Right hindlimb (tissue), 1 donor: ENCODE measurements around the gene TSPAN9.

ENCODE experiments used
- DNase-seq: peaks from one replicate; pipeline ENCODE4 v3.0.0-alpha.2; 2018

Gene TSPAN9

DNA sequence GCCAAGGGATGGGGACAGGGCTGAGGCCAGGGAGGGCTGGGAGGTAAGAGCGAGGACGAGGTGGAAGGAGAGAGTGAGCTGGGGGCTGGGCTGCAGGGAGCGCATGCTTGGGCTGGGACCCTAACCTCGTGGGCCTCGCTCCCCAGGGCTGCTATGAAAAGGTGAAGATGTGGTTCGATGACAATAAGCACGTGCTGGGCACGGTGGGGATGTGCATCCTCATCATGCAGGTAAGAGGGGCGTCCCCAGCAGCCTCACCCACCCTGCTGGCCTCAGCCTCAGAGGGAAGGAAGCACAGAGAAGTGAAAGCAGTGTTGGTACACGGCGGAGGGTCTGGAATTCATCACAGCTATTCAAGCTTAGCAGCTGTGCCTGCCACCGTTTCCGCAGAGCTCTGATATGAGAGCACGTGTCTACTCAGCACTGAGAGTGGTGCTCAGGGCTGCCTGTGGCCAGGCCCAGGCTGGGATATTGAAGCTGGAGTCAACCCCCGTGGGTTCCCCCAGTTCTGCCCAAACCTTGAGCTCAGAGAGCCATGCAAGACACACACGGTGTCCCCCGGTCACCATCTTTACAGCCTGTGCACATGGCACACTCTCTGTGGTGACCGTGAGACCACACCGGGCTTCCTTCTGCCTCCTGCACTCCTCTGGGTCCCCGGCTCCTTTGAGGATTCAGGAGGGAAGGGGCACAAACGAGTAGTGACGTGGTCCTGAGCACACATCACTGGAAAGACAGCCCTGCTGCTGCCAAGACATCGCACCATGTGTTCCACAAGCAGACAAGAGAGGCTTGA lies 204.6 kb downstream of the TSPAN9 start:
- DNase-seq: no peak

DNA sequence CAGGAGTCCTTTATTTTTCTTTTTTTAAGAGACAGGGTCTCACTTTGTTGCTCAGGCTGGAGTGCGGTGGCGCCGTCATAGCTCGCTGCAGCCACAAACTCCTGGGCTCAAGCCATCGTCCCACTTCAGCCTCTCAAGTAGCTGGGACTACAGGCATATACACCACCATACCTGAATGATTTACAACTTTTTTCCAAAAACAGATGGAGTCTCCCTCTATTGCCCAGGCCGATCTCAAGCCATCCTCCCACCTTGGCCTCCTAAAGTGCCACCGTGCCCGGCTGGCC lies 205.1 kb downstream of the TSPAN9 start:
- DNase-seq: no peak

DNA sequence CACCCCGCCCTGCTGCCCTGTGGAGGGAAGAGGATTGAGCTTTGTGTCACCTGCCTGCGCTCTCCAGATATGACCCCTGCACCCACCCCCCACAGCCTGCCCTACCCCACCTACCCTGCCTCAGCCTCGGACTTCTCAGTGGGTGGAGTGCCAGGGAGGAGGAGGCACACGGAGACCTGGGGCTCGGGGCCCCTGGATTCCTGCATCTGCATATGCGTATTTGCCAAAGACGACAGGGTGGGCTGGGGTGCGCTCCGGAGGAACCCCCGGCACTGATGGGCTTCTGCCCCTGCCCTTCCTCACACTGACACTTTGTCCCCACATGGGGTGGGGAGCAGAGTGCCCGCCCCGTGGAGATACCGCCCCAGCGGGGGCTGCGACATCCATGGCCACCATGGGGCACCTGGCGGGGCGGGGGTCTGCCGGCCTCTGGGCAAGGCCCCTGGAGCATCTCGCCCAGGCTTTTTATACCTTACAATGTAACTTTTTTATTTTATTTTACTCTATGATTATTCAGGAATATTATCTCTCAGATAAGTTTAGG lies 206.0 kb downstream of the TSPAN9 start:
- DNase-seq: no peak

DNA sequence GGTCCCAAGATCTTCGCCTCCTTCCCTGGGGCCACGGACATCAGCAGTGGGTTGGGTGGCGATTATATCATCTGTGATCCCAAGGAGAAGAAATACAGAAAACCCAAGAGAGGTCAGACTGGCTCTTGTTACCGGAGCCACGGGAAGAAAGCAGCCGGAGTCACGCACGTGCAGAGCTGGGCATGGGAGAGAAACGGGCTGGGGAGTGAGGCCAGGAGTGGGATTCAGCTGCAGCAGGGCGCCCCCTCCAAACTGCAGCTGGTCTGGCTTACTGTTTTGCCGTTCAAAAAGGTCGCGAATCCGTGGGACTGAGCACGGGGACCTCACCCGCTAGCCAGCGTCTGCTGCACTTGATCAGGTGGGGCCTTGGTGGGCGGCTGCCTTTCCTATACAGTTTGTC lies 207.2 kb downstream of the TSPAN9 start:
- DNase-seq: no peak

DNA sequence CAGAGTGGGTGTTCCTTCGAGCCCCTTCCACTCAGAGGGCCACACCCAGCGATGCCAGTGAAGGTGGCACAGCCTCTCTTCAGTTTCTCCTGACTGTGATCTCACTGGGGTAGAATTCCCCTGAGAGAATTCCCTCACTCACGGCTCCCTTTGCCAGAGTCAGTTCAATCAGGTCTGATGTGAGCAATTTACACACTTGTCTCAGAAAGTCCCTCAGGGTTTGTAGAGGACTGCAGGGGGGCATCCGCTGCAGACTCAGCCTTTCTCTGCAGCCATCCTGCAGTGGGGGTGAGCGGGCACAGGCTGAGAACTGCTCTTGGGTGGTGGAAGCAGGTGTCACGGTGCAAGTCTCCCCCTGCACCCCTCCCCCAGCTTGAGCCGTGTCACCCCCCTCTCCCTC lies 208.4 kb downstream of the TSPAN9 start:
- no peak for DNase-seq

DNA sequence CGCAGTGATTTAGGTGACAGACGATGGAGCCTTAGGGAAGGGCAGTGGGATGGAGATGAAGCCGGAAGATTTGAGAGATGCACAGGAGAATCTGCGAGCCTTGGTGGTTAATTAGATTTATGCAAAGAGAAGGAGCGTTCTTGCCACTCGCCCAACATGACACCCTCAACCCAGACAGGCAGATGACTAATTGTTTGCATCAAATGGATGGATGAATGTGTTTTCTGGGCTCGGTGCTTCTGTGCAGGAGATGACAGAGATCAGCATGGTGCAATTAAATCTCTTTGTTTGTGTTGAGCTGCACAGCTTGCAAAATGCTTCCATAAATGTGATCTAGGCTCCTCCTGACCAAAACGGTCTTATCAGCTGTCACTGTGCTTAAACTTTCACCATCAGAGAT lies 211.5 kb downstream of the TSPAN9 start:
- no peak for DNase-seq

DNA sequence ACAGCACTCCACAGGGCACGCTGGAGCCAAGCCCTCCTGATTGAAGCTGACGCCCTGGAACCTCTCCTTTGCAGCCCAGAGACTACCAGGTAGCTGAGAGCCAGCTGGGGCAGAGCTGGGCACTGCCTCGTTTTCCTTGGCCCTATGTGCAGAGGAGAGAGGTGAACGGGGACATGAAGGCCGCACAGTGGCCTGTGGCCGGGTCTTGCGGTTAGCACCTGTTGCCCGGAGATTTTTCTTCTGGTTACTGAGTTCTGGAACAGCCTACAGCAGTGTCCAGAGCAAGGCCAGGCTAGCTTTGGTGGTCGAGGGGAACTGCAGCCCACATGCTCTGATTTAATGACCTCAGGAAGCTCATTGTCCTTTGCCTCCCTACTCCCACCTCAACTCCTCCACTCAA lies 212.5 kb downstream of the TSPAN9 start:
- DNase-seq: no peak

DNA sequence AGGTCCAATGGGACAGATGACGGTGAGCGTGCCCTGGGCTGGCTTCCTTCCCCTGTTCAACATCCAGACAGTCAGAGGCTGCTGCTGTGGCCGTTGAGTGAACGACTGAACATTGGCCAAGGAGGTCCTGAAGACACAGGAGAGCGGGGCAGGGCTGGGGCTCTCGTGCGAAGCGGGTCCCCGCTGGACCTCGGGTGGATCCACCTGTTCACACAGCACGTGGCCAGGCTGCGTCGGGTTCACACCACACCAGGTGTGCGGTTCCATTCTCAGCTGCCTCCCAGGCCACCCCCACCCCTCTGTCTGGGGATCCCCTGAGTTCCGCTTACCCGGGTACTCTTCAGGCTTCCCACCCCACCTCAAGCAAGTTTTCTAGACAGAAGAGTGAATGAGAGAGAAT lies 214.8 kb downstream of the TSPAN9 start:
- no peak for DNase-seq

DNA sequence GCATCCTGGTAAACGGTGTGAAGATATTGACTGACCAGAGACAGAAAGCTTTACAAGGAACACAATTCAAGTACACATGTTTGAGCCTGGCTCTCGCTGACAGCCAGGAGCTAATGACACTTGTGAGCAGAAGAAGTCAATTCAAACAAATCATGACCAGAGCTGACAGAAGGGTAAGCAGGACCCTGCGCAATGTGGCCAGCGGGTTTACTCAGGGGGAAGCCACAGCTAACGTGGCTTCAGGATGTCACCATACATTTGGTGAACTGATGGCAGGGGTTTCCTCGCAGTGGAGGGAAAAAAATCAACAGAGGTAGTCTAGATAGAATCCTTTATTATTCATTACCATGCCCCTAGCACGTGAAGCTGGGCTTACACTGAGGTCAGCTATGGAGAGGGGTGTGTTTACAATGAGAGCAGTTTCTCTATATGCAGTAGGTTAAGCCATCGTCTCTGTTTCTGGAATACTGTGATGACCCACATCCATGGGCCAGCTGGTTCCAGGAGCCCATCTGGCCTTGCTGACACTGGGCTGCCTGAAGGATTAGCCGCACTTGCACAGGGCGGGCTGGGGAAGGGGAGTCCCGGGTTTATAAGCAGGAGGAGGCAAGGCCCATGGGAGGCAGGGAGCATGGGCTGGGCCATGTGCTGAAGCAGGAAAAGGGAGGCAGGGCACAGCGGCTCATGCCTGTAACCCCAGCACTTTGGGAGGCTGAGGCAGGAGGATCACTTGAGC lies 215.7 kb downstream of the TSPAN9 start:
- no peak for DNase-seq

DNA sequence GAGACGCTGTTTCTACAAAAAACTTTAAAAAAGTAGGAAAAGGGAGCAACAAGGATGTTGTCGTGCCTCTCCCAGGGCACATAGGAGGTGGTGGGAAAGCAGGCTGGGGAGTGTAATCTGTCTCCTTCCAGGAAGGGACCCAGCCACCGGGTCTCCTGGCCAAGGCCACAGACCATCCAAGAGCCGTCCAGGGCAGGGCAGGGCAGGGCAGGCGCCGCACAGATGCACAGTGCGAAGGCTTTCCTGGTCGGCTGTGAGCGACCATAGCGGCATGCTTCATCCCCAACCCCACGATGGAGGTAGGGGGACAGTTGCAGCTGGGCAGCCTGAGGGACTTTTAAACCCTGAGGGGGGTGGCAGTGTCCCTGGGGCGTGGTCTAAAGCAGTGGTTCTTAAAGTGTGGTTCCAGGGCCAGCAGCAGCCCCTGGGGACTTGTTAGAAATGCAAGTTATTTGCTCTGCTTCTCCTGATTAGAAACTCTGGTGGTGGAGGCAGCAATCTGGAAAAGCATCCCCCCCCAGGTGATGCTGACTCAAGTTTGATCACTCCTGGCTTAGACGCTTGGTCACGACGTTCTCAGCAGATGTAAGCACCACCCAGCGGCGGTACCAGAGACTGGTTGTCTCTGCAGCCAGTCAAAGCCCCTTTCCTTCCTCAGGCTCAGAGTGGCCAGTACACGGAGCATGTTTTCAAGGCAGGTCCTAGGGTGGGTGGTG lies 216.4 kb downstream of the TSPAN9 start:
- no peak for DNase-seq

DNA sequence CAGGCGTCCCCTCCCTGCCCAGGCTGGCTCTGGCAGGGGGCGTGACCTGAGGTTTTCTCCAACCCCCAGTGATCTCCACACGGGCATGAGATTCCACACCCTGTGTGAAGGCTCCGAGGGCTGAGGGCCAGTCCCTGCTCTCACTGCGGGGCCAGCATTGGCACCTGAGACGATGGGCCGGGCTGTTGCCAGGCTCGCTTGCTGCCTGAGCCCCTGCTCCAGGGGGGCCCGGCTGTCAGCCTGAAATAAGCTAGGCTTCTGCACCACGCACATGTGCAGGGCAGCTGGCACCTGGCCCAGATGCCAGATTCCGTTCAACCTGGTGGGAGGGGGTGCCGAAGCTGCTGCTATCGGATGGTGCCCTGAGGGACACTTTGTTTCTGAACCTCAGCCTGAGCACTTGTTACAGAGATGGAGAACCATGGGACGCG lies 217.3 kb downstream of the TSPAN9 start:
- no peak for DNase-seq

DNA sequence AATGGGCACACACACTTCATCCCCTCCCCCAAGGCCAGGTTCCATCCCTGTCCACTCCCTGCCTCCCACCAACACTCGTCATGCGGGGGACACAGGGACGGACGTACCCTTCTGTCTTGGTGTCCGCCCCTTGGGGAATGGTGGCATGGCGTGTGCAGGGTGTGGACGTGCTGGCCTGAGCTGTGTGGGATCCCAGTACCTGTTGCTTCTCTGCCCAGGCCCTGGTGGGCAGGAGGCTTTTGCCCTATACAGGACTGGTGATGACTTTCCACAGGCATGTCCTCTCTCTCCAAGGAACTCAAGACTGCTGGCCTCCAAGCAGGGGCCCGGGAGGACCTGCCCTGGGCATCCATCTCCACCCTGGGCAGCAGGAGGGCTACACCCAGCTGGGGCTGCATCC lies 218.0 kb downstream of the TSPAN9 start:
- no peak for DNase-seq

DNA sequence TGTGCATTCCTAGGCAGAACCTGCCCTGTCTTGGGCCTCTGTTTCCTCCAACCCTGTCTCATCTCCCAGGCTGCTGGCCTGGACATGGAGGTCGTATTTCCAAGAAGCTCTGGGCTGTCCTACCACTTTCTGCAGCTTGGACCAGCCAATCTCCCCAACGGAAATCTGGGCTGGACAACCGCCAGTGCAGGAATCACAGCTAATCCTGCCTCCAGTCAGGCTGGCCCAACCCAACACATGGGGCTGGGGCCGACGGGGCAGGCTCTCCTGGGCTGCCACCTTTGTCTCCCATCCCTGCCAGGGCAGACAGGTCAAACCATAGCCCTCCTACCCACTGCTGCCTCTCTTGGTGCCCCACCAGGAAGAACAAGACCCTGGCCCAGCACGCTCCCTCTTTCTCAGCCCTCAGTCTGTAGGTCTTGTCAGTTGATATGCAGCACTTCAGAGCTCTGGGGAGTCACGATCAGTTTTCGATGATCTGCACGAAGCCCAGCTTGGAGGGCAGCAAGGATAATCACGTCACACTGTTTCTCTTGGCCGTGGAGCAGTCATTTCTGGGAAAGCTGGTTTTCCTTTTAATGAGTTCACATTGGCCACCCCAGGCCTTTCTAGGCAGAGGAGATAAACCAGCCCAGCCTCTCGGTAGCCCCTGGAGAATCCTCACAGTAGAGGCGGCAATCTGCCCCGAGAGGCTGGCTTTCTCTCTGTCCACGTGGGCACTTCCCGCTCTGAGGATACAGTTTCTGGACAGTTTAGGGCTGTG lies 218.6 kb downstream of the TSPAN9 start:
- DNase-seq: peak; percentile 85

DNA sequence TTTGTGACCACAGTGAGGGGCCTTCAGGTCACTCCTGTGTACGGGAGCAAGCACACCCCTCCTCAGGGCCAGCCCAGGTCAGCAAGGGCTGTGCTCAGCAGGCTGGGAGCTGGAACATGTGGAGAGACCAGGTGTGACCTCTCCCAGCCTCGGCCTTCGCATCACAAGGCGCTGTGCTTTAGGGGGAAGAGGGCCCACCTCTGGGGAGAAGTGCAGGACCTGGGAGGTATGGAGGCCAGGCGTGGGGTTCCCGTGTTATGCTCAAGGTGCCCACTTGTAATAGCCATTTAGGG lies 219.2 kb downstream of the TSPAN9 start:
- DNase-seq: no peak

DNA sequence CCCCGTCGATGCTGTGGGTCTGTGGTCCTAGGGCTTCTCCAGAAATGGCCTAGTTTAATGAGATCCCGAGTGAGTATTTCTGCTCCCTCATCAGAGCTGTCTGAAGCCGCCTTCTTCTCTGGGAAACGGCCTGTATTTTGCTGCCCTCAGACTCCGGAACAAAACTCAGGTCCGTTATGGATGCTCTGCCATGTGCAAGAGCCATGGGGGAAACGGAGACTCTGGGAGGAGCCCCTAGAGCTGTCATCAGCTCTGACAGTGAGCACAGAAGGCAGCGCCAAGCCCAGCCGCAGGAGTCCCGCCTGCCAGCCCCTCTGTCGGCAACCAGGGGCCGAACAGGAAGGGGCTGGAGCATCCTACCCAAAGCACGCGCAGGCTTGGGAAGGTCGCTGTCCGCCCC lies 221.4 kb downstream of the TSPAN9 start:
- DNase-seq: no peak

DNA sequence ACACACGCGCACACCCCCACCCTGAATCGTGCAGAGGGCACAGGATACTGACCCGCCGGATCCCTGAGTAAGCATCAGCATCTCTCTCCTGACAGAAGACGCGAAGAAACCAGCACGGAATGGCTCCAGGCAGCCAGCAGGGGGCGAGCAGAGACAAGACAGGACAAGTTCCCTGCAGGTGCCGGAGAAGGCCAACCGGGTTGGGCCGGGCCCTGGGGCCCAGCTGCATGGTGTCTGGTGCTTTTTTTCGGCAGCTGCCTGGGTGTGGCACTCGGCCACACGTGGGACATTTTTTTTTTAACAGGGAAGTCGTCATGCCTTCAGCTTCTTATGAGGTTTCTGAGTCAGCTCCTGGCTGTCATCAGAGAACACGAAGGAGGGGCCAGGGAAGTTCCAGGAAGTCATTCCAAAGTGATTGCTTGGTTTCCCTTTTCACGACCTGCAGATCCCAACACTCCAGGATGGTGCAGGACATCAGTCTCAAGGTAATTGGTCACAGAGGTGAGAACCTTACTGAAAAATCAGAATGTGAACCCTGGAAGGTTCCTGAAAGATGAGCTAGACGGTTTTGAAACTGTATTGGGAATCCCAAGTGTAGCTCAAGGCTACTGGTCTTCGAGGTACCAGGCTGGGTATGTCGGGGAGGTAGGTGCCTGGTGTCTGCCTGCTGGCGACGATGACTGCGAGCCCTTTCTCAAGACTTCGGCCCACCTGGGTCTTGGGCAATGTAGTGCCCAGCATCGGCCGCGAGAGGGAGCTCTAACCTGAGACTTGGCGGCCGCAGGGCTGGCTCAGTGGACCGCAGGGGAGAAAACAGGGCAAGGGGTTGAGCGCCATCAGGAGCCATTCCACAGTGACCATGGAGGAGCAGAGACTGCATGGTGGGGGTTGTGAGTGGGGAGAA lies 223.0 kb downstream of the TSPAN9 start:
- DNase-seq: peak; percentile 92

DNA sequence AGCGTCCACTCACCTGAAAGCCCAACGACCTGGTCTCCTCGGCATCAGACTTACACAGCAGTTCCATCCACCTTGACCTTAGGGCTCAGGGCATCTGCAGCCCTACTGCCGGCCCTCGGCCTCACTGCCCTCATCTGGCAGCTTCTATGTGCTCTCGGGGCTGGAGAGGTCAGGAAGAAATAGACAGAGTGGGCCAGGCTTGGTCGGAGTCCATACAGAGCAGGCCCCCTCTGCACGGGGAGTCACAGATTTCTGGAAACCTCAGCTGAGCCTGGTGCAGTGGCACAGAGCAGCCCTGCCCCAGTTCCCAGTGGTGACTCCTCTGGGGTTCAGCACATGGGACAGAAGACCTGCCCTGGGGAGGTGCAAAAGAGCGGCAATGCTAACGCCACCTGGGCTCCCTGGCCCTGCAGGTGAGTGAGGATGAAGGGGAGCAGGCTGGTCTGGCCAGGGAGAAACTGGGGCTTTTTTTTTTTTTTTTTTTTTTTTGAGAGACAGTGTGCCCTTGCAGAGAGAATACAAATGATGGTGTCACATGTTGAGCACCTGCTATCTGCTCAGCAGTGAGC lies 223.7 kb downstream of the TSPAN9 start:
- no peak for DNase-seq

DNA sequence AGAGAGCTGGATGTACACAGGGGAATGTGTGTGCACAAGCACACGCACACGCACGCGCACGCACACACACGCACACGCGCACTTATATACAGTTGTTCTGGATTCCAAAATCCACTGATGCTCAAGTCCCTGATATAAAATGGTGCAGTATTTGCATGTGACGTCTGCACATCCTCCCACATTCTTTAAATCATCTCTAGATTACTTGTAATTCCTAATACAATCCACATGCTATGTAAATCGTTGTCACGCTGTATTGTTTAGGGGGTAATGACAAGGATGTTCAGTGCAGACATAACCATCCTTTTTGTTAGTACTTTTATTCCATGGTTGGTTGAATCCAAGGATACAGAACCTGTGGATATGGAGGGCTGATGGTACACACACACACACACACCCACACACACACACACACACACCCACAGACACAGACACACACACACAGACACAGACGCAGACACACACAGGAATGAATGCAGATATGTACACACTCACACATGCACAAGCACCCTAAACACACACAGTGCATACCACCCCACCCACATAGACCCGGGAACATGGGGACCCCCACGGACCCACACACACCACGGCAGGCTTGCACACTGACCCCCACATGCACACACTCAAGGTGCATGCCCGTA lies 225.3 kb downstream of the TSPAN9 start:
- DNase-seq: no peak

DNA sequence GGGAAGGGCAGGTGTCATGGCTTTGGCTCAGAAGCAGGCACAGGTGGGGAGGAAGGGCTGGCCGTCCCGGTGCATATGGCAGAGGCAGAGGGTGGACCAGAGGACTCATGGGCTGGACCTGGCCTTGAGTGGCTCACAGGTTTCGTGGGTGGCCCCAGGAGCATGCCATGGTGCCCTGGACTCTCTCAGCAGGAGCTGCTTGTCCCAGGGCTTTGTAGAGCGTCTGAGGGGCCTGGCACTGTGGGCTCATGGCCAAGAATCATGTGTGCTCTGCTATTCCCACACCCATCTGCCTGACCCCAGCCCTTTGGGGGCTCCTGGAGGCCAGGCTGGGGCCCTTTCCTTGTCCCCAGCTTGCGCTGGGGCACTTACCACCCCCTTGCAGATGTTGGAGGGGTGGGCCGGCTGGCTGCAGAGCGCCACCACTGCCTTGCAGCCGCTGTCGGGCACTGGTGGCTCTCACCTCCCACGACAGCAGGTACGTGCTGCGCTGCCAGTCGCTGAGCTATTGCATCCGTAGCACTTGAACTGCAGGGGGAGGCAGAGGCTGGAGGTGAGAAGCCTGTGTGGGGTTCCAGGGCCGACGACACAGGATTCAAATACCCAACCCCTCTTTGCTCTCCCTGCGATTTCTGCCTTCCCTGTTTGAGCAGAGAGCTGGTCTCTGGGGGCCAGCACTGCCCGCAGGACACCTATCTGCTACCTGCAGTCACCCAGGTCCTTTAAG lies 226.4 kb downstream of the TSPAN9 start:
- peak; percentile 57 for DNase-seq

DNA sequence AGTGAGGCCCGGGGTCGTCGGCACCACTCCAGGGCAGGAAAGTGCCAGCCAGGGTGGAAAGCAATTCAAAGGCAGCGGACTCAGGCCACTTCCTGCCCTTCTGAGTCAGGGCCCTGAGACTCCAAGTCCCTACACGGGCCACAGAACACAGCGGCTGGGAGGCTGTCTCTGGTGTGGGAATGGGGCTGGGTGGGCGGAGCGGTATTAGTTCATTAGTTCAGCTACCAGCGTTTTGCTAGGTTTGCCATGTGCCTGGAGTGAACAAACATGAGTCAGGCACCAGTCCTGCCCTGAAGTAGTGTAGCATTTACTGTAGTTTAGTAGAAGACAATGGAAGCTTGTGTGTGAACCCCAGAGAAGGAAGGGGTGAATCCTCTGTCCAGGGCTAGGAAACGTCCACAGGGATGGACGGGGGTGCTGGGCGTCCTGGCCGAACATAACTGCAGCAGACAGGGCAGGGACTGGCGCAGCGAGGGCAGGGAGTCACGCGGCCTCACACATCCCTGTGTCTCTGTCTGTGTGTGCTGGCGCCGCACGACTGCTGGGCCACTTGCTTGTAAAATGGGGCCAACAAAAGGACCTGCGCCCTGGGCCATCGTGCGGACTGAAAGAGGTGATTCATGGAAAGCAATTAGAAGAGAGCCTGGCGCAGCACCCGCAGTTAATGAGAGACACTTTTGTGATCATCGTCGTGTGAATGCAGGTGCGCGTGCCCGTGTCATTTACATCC lies 227.4 kb downstream of the TSPAN9 start:
- peak; percentile 65 for DNase-seq
